Epidermal melanocyte (primary cell): ENCODE results near the gene CNOT1.
A peak's percentile ranks its signal among the peaks of the same experiment; 100 is the strongest.
"Not testable (repeated sequence)": the region's sequence is repeated elsewhere in the genome, so short reads cannot be mapped to it uniquely, and the experiment has no call there.

Source experiments
- DNase-seq: peaks from one replicate; pipeline ENCODE4 v3.0.0; 2011; ENCODE audit warnings: low spot score; ENCODE audit not compliant: insufficient read length

Gene CNOT1

DNA sequence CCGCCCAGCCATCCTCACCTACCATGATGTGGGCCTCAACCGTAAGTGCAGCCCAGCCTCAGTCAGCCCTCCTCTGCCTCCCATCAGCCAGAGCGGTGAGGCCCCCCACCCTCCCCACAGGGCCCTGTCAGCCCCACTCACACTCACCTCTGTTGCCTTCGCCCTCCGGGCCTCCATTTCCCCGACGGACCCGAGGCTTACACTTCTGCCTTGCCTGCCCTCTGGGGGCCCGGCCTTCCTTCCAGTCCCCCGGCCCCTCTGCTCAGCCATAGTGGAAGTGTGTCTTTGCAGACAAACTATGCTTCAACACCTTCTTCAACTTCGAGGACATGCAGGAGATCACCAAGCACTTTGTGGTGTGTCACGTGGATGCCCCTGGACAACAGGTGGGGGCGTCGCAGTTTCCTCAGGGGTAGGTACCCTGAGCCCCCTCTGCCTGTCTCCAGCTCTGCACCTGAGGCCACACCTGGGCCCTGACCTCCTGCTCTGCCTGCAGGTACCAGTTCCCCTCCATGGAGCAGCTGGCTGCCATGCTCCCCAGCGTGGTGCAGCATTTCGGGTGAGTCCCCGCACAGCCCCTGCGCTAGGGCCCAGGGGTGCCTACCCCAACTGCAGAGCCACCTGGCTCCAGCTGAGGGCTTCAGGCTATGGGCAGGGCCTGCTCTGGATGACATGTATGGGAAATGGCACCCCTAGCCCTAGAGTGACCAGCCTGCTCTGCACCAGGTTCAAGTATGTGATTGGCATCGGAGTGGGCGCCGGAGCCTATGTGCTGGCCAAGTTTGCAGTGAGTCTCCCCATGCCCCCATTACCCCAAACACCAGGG lies 125.5 kb downstream of the CNOT1 start:
- no peak for DNase-seq

GRCh38 chr16:58503166-58503862 lies 126.3 kb downstream of the CNOT1 start:
- DNase-seq: no peak

GRCh38 chr16:58502217-58502921 lies 127.3 kb downstream of the CNOT1 start:
- no peak for DNase-seq

- DNase-seq: no peak
Observed at GRCh38 chr16:58501242-58502131, 128.1 kb downstream of the CNOT1 start.

DNA sequence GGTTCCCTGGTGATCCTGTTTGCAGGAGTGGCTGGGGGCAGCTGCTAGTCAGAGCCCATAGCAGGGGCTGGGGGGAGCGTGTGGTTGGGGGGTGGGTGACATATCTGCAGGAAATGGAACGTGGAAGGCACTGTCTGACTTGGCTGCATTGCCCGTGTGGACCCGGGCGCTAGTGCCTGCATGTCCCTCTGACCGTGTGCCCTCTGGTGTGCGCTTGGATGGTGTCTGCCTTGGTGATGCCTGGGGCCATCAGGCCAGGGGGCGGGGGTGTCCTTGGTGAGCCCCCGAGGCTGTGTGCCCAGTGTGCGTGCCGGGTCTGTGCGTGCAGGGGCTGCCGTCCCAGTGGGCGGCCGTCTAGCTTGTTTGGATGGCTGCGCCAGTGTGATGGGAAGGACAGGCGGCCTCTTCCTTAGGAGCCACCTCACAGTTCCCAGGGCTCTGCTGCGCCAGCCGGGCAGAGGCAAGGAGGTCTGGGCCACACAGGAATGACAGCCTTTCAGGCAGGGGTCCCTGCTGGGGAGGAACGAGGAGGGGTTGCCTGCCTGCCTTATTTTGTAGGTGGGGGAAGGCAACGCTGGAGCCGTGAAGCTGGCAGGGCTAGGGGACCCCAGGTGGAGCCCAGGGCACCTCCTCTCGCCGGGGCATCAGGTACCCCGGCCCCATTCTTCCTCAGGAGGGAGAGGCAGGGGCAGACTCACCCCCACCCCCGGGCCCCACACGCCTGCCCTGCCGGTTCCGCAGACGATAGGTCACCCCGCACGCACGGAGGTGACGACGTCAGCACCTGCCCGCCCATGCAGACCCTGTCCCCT lies 129.0 kb downstream of the CNOT1 start:
- DNase-seq: no peak

DNA sequence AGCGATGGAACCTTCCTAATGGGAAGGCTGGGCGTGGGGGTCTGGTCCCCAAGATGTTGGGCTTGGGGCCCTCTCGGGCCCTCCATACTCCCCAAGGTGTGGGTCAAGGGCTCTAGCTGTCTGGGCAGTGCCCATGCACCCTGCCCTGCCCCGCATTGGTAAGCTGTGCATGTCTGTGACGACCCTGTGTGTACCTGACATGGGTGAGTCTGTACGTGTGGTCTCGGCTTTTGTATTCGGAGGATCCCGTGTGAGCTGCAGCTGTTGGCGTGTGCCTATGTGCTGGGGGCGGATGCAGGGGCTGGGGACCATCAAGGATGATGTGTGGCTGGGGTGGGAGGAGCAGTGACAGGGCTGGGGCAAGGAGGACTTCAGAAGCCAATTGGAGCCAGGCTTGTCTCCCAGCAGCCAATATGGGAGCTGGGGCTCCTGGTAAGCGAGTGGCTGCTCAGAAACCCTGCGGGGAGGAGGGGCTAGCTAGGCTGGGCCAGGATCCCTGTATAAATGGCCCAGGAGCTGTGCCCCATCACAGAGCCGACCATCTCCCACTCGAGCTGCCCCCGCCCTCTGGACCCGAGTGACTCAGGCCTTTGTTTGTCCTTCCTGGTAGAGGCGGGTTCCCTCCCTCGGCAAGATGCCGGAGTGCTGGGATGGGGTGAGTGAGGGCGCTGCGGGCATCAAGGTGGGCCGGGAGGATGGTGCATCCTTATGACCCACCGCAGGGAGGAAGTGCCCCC lies 129.8 kb downstream of the CNOT1 start, which contains the start of gene NDRG4:
Gene NDRG4, plus strand, starts transcription at position 529 of the 737 bp plus-strand sequence. Its CDS starts 106 bp downstream, at position 635.
- DNase-seq: no peak

GRCh38 chr16:58499092-58499511 lies 130.5 kb downstream of the CNOT1 start:
- no peak for DNase-seq

DNA sequence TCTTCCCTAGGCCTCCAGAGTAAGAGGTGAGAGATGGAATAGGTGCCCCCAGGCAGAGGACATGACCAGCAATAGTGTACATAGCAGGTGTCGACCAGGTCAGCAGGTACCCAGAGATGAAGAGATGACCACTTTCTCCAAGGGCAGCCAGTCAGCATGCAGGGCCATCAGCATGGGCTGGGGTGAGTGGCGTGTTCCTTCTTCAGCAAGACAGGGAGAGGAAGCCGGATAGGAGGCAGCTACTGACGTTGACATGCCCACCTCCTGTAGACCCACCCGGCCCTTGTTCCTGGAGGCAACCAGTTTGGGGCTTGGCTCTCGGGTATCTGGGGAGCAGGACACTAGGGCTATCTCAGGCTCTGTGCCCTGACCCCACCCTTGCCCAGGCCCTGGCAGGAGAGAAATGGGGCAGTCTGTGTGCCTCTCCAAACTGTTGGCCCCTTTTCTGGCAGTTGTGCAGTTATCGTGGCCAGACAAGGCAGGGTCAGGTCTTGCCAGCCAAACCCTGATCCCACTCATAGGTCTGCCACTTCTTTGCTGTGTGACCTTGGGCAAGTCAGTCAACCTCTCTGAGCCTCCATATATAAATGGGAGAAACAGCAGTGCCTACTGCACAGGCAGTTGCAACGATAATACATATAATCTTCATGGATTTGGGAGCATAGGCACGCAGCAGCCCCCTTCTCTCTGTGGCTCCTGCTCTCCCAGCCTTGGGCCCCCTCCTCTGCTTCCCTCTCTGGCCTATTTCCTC lies 131.1 kb downstream of the CNOT1 start:
- DNase-seq: no peak

- no peak for DNase-seq
Observed at GRCh38 chr16:58497935-58498334, 131.7 kb downstream of the CNOT1 start.

- DNase-seq: no peak
Observed at GRCh38 chr16:58497468-58497867, 132.2 kb downstream of the CNOT1 start.

- no peak for DNase-seq
Observed at GRCh38 chr16:58495521-58496331, 133.9 kb downstream of the CNOT1 start.

- peak; percentile 89 for DNase-seq
Observed at GRCh38 chr16:58494981-58495520, 134.6 kb downstream of the CNOT1 start.

- DNase-seq: no peak
Observed at GRCh38 chr16:58493756-58494431, 135.7 kb downstream of the CNOT1 start.

- no peak for DNase-seq
Observed at GRCh38 chr16:58492735-58493134, 136.9 kb downstream of the CNOT1 start.

DNA sequence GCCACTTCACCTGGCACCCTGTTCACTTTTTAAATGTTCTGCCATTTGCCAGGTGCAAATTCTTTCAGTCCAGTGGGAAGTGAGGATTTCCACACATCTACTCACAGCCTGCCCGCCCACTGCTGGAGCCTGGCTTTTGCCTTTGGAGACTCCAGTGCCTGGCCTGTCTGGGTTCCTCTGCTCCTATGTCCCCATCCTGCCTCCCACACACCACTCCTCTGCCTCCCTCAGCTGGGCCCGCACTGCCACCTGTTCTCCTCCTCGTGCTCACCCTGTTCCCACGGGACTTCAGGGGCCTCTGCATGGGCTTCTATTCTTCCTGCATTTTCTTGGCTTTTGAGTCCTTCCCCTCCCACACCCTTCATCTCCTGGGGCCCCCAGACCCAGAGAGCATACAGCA lies 137.6 kb downstream of the CNOT1 start:
- DNase-seq: no peak

DNA sequence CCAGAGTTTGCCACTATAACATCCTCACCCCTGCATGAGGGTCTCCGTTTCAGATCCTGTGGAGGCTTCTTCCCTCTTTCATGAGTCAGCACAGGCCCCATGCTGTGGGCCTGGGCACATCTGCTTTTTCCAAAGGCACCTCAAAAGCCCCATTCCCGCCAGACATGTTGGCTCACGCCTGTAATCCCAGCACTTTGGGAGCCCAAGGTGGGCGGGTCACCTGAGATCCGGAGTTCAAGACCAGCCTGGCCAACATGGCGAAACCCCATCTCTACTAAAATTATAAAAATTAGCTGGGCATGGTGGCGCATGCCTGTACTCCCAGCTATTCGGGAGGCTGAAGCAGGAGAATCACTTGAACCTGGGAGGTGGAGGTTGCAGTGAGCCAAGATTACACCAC lies 139.1 kb downstream of the CNOT1 start:
- not testable (repeated sequence) for DNase-seq

DNA sequence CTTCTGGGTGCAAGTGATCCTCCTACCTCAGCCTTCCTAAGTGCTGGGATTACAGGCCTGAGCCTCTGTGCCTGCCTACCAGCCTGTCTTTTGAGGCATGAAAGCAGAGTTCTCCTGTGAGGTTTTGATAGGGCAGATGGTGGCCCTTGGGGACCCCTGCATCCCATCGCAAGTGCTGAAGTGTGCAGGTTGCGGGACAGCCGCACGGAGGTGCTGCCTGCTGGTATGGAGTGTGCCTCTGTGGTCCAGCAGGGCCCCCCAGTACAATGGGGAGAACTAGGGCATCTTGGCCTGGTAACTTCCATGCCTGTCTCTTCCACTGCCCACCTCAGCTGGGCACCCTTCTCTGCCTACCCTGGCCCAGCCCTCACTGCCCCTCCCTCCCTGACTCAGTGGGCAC lies 139.6 kb downstream of the CNOT1 start:
- DNase-seq: no peak
